Activated naive CD4-positive, alpha-beta T cell treated with anti-CD3 and anti-CD28 coated beads, Interleukin-2, amount 10 ng/mL, durations not matched to agents 7 days and 5 days (primary cell): ENCODE results near the gene DYRK2.

Experiments used
- CTCF ChIA-PET: fragments of 350-600 bp; sonication (Branson Sonifier 250); formaldehyde crosslinking; loops from one replicate; lab custom pipeline; 2021; ENCODE audit warnings: antibody characterized with exemption; lab: Charles Lee
- DNase-seq: peaks from one replicate; pipeline ENCODE4 v3.0.0-alpha.2; 2020
- H3K27ac Mint-ChIP-seq: one replicate; pipeline ENCODE4 v1.8.0; 2021; ENCODE audit warnings: mild to moderate bottlenecking, moderate library complexity, mixed read lengths
- H3K27me3 Mint-ChIP-seq: one replicate; pipeline ENCODE4 v1.8.0; 2021; ENCODE audit warnings: mild to moderate bottlenecking, mixed read lengths
- H3K36me3 Mint-ChIP-seq: one replicate; pipeline ENCODE4 v1.8.0; 2021; ENCODE audit warnings: mixed read lengths
- H3K4me1 Mint-ChIP-seq: one replicate; pipeline ENCODE4 v1.8.0; 2021; ENCODE audit warnings: mixed read lengths
- H3K4me3 Mint-ChIP-seq: one replicate; pipeline ENCODE4 v1.8.0; 2021; ENCODE audit warnings: mild to moderate bottlenecking, moderate library complexity, mixed read lengths
- H3K9me3 Mint-ChIP-seq: one replicate; pipeline ENCODE4 v1.8.0; 2021; ENCODE audit warnings: mixed read lengths

The DYRK2 gene

DNA sequence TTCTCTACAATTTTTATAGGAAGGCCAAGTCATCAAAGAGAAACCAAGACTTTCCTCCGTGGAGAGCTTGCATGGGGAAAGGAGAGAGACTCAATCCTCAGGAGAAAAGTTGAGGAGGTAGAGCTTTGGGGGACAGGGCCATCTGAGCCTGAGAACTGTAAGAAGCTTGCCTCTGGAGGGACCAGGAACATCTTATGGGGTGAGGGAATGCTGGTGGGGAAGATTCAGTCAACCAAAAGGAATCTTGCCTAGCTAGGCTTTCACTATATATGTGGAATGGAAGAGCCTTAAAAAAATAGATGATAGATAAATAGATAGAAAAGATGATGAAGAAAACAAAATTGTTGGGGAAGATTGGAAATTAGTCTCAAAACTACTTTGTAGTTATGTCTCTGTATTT lies 63.5 kb downstream of the DYRK2 start:
- H3K27me3 Mint-ChIP-seq: peaks cover 7% of the 10 kb centered on the region
- no peak overlapping the region for H3K4me3 Mint-ChIP-seq
- H3K9me3 Mint-ChIP-seq: no peaks in the 10 kb centered on the region
- H3K27ac Mint-ChIP-seq: no peak overlapping the region
- H3K36me3 Mint-ChIP-seq: no peaks in the 10 kb centered on the region
- CTCF ChIA-PET: no interaction called here
- DNase-seq: no peak
- H3K4me1 Mint-ChIP-seq: no peaks in the 10 kb centered on the region

DNA sequence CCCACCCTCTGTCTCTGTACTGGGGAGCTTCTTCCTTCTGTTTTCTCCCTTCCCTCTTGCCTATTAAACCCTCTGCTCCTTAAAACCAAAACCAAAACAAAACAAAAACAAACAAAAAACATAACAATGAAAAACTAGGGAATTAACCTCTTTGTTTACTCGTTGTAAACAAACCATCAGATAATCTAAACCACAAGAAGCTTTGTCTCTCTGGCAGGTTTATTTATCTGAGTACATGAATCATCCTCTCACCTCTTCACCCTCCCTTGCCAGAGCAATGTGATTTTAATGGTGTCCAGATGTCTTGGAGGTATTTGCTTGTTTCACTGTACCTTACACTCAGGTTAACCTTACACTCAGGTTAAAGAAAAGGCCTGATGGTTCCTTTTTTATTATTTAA lies 66.1 kb downstream of the DYRK2 start:
- Mint-ChIP-seq H3K36me3 (no peaks in the 10 kb centered on the region), H3K27me3 (peaks cover 7% of the 10 kb centered on the region), H3K4me1 (no peaks in the 10 kb centered on the region), H3K27ac (no peak overlapping the region), H3K4me3 (no peak overlapping the region), H3K9me3 (no peaks in the 10 kb centered on the region)
- CTCF ChIA-PET: no interaction called here
- no peak for DNase-seq
